HG02763 (cell line): Measurements from ENCODE around the gene ARHGAP35.
"Not testable (repeated sequence)": the region's sequence is repeated elsewhere in the genome, so short reads cannot be mapped to it uniquely, and the experiment has no call there.

ENCODE experiments used
- ATAC-seq: cut with Tn5 transposase; IDR thresholded peaks from one replicate; pipeline ENCODE4 v1.9.1; 2021; ENCODE audit warnings: mild to moderate bottlenecking, moderate library complexity; ENCODE audit not compliant: unreplicated experiment

Gene ARHGAP35

GRCh38 chr19:46860846-46861690 lies at the start of gene ARHGAP35:
Gene ARHGAP35 (plus strand): TSS chr19:46860997. CDS start chr19:46918676, 57,679 bp downstream.
- ATAC-seq = peak; percentile 1

DNA sequence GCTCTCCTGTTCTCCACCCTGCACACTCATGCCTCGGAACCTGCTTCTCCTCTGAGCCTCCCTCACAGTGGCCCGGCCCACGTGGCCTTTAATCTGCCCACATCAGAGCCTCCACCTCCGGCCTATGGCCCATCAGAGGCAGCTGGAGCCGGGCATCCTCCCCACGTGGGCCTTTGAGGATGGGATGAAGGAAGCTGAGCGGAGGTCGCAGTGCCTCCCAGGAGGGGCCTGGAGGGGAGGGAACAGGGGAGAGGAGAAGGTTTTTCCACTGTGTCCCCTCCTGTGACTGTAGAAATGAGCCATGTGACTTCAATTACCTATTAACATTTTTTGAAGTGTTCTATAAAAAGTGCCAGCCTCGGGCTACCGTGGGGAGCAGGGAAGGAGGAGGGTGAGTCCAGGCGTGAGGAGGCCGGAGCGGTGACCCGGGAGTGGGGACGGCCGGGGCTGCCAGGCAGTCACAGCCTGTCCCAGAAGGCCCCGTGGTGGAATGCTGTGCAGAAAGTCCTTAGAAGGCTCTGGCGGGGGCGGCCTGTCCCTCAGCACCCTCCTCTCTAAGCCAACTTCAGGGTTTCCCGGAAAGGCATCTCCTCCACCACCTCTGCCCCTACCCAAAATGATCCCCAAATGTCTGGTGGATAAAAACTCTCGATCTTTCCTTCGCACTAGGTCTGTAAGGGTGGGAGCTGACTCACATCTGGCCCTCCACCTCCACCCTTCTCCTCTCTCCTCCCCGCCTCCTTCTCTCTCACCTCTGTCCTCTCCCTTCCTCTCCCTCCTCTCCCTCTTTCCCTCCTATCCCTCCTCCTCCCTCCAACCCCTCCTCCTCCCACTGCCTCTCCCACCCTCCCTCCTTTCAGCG lies 47.6 kb upstream of the ARHGAP35 start:
- ATAC-seq = no peak

DNA sequence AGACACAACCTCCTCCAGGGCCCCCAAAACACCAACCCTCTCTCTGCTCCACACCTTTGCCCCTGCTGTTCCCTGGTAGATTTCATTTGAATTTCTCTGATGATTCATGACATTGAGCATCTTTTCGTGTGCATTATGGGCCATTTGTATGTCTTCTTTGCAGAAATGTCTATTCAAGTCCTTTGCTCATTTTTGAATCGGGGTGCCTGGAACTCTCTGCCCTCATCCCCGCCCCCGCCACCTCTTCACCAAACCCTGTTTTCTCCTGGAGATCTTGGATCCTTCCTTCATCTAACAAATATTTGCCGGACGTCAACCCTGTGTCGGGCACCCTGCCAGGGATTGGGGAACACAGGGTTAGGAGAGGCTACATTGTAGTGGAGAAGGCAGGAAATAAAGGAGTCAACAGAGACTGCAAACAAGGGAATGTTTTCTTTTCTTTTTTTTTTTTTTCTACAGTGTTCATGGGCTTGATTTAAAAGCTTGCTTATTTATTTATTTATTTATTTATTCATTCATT lies 46.9 kb upstream of the ARHGAP35 start:
- ATAC-seq = no peak

GRCh38 chr19:46815833-46816627 lies 44.8 kb upstream of the ARHGAP35 start:
- no peak for ATAC-seq

DNA sequence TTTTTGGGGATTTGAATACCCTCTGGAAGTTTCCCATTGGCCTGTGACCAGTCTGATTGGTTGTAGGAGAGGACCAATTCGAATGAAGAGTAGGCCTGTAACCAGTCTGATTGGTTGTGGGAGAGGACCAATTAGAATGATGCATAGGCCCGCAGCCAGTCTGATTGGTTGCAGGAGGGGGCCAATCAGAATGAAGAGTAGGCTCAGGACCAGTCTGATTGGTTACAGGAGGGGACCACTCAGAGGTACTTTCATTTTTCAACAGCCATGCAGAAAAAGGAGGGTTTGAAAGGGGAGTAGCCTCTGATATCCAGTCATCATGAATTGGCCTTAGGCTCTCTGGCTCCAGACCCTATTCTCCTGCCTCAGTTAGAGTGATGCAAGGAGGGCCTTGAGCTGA lies 42.0 kb upstream of the ARHGAP35 start:
- no peak for ATAC-seq

GRCh38 chr19:46821512-46822409 lies 39.0 kb upstream of the ARHGAP35 start:
- no peak for ATAC-seq

DNA sequence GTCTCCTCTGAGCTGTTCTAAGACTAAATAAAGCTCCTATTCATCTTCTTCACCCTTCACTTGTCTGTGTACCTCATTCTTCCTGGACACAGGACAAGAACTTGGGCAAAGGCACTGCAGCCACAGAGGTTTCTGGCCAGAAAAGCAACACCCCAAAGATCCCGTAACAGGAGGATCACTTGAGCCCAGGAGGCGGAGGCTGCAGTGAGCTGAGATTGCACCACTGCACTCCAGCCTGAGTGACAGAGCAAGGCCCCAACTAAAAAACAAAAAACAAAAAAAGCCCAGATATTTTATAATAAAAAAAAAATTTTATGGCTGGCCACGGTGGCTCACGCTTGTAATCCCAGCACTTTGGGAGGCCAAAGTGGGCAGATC lies 38.4 kb upstream of the ARHGAP35 start:
- ATAC-seq = not testable (repeated sequence)

DNA sequence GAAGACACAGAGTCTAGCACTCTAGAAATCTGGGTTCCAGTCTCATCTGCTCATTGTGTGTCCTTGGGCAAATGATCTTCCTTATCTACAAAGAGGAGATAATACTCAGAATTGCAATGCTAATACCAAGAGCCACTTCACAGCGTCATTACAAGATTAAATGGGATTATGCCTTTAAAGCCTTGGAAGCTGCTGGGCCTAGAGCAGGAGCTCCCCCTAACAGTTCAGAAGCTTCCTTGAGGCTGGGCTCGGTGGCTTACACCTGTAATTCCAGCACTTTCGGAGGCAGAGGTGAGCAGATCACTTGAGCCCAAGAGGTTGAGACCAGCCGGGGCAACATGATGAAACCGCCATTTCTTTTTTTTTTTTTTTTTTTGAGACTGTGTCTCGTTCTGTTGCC lies 37.7 kb upstream of the ARHGAP35 start:
- no peak for ATAC-seq

DNA sequence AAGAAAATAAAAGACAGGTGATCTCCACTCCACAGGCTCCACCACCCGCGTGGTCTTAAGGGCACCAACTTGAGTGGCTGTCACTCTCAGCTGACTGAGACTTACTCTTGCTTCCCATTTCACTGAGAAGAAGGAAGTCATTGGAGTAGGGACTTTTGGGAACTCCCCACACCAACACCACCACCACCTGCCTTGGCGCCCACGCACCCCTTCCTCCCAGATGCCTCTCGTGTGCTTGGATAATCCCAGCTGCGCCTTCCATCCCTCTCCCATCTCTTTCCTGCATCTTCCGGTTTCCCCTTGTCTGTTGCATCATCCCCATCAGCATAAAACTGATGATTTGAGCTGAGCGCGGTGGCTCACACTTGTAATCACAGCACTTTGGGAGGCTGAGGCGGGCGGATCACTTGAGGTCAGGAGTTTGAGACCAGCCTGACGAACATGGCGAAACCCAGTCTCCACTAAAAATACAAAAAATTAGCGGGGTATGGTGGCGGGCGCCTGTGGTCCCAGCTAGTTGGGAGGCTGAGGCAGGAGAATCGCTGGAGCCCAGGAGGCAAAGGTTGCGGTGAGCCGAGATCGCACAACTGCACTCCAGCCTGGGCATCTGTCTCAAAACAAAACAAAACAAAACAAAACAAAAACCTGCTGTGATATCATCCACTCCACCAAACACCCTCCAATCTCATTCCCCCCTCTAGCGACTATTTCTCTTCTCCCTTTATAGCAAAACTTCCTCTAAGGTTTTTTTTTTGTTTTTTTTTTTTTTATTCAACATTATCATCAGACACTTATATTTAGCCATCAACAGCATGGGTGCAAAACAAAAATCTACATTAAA lies 35.7 kb upstream of the ARHGAP35 start:
- ATAC-seq = no peak

DNA sequence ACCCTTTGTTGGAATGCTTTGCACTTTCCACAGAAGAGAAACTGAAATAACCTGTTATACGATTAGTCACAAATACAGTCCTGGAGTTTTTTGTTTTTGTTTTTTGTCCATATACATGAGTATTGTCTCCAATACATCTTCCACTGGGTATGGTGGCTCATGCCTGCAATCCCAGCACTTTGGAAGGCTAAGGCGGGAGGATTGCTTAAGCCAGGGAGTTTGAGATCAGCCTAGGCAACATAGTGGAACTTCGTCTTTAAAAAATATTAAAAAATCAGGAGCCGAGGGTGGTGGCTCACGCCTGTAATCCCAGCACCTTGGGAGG lies 35.1 kb upstream of the ARHGAP35 start:
- ATAC-seq = no peak

DNA sequence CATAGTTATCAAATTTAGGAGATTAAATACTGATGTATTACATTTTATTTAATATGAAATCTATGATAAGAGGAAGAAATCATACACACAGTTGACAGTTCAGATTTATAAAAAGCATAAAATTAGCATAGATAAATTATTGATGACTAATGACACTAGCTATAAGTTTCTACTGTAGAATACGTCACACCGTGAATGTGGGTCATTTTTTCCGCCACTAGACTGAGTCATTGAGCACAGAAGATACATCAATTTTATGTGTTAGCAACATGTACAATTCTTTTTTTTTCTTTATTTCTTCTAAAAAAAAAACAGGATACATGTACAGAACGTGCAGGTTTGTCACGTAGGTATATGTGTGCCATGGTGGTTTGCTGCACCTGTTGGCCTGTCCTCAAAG lies 32.3 kb upstream of the ARHGAP35 start:
- ATAC-seq = no peak

DNA sequence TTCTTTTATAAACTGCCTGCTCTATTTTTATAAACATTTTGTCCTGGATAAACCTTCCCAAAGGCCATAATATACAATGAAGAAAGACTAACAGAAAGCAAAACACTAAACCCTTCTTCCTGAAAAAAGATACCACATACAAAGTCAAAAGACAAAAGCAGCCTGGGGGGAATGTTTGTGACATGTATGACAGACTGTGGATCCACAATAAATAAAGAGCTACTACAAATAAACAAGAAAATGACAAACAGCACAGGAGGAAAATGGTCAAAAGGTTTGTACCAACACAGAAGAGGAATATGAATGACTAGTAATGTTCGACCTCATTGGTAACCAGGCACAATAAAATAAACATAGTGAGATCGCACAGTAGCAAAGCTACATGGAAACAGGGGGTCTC lies 29.9 kb upstream of the ARHGAP35 start:
- ATAC-seq = no peak

- ATAC-seq = no peak
Measured at GRCh38 chr19:46834121-46834520, 26.7 kb upstream of the ARHGAP35 start.

DNA sequence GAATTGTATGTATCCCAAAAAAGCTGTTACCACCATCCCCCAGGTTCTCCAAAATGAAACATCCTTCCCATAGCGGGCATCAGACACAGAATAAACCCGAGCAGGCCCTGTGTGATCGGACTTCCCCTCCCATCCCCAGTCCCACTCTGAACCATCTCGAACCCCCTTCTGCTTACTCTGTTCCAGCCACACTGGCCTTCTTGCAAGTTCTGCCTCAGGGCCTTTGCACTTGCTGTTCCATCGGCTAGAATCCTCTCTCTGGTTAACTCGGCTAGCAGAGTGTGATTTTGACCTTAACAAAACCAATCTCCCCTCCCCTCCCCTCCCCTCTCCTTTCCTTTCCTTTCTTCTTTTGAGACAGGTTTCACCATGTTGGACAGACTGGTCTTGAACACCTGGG lies 25.8 kb upstream of the ARHGAP35 start:
- ATAC-seq = no peak

GRCh38 chr19:46838160-46838559 lies 22.6 kb upstream of the ARHGAP35 start:
- ATAC-seq = no peak

- no peak for ATAC-seq
Measured at GRCh38 chr19:46839752-46840497, 20.9 kb upstream of the ARHGAP35 start.

GRCh38 chr19:46840498-46840942 lies 20.3 kb upstream of the ARHGAP35 start:
- ATAC-seq = no peak

DNA sequence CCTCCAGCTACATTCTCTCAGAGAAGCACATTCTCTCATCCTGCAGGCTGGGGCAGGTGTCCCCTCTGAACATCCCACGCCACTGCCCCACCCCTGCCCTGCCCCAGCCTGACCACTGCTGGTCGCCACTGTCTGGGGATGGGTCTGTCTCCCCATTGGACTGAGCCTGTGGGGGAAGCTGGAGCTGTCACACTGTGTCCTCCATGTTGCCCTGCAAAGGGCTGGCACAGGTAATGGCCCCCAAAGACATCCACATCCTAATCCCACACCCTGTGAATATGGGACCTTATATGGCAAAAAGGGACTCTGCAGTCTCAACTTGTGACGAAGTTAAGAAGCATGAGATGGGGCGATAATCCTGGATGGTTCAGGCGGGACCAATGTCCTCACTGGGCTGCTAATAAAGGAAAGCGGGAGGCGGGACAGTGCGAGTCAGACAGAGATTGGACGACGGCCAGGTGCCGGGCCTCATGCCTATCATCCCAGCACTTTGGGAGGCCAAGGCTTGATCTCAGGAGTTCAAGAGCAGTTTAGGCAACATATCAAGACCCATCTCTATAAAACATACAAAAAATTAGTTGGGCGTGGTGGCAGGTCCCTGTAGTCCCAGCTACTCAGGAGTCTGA lies 19.2 kb upstream of the ARHGAP35 start:
- ATAC-seq = no peak
